ENCODE measurements around the gene CCDC9B.

Gene CCDC9B

GRCh38 chr15:40331026-40331425 lies 9.7 kb downstream of the CCDC9B start:
- peak overlapping the region; percentile 53 for H4K91ac ChIP-seq (ENCODE audit: low read depth, low read length)
- H2BK5ac ChIP-seq (ENCODE audit: low read depth, low read length, poor library complexity) = peak overlapping the region; percentile 67
- peaks cover 55 to 72% of the 10 kb centered on the region in 2 experiments for H3K4me1 ChIP-seq (ENCODE audit: control insufficient read depth in 1 of 2, insufficient read depth in 2 of 2, low read length in 2 of 2)
- H3K27me3 ChIP-seq (ENCODE audit: insufficient read depth, low read length) = no peaks in the 10 kb centered on the region
- peaks cover 0 to 8% of the 10 kb centered on the region in 2 experiments for H3K36me3 ChIP-seq (ENCODE audit: control insufficient read depth in 1 of 2, insufficient read depth in 2 of 2, low read length in 2 of 2)
- no peaks in the 10 kb centered on the region for H3K9me3 ChIP-seq (ENCODE audit: insufficient read depth, low read depth, low read length)
- H3K79me1 ChIP-seq (ENCODE audit: low read length) = peaks cover 52% of the 10 kb centered on the region
- H3K4me2 ChIP-seq (ENCODE audit: low read length) = no peak overlapping the region
- H4K8ac ChIP-seq (ENCODE audit: low read depth, low read length) = peak overlapping the region; percentile 34
- WGBS (ENCODE audit: extremely low coverage, insufficient coverage, insufficient read length) = no CpG with 5 or more reads among the region's 7 CpGs
- H2BK12ac ChIP-seq (ENCODE audit: low read length) = peak overlapping the region; percentile 29
- H2AK5ac ChIP-seq (ENCODE audit: low read length) = peak overlapping the region; percentile 55
- no peak for DNase-seq
- peak overlapping the region; percentile 59 for H3K18ac ChIP-seq (ENCODE audit: low read length)
- H3K4ac ChIP-seq (ENCODE audit: low read depth, low read length) = peak overlapping the region; percentile 25
- H3K27ac ChIP-seq (ENCODE audit: low read depth, low read length) = peak overlapping the region; percentile 71
- no peak overlapping the region for H4K12ac ChIP-seq (ENCODE audit: low read depth, low read length)
- H3K9ac ChIP-seq (ENCODE audit: low read length) = no peak overlapping the region
- no peak overlapping the region for H3K23ac ChIP-seq (ENCODE audit: low read length)
- no peak overlapping the region for H3K4me3 ChIP-seq (ENCODE audit: low read depth, low read length)
- H2AFZ ChIP-seq (ENCODE audit: insufficient read depth, low read length, poor library complexity) = no peak overlapping the region
- peak overlapping the region; percentile 56 for H3K14ac ChIP-seq (ENCODE audit: low read length)
- H2BK120ac ChIP-seq (ENCODE audit: insufficient read depth, low read length, poor library complexity) = peak overlapping the region; percentile 79
- H3K79me2 ChIP-seq (ENCODE audit: control insufficient read depth, insufficient read depth, low read length, poor library complexity) = peaks cover 3% of the 10 kb centered on the region

DNA sequence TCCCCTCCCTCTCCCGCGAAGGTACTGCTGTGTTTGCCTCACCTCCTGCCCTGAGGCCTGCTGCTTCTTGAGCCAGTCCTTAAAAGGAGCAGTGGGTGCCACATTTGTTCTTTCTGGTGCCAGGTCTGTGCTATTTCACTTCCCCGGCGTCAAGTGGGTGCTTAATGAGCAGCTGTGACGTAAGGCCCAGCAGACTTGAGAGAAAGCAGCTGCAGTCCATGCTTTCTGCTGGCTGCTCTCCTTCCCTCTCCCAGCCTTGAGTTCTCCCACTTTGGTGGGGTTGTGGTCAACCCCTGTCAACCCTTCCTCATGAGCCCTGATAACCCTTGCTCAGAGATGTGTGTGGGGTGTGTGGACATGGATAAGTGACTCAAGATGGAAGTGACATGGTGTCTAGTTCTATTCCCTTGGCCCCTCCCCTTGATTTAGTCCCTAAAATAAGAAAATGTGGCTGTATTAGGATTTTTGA lies 10.3 kb downstream of the CCDC9B start:
- Histone ChIP-seq H4K12ac (ENCODE audit: low read depth, low read length) (no peak overlapping the region), H3K4me3 (ENCODE audit: low read depth, low read length) (no peak overlapping the region), H2AK5ac (ENCODE audit: low read length) (no peak overlapping the region), H3K4me1 (ENCODE audit: control insufficient read depth in 1 of 2, insufficient read depth in 2 of 2, low read length in 2 of 2) (peaks cover 50 to 69% of the 10 kb centered on the region in 2 experiments), H3K14ac (ENCODE audit: low read length) (peak overlapping the region; percentile 56), H3K27me3 (ENCODE audit: insufficient read depth, low read length) (no peaks in the 10 kb centered on the region), H3K18ac (ENCODE audit: low read length) (peak overlapping the region; percentile 59), H2BK120ac (ENCODE audit: insufficient read depth, low read length, poor library complexity) (peak overlapping the region; percentile 79), H3K23ac (ENCODE audit: low read length) (no peak overlapping the region), H3K9ac (ENCODE audit: low read length) (no peak overlapping the region), H3K79me1 (ENCODE audit: low read length) (peaks cover 46% of the 10 kb centered on the region), H4K8ac (ENCODE audit: low read depth, low read length) (no peak overlapping the region), H2AFZ (ENCODE audit: insufficient read depth, low read length, poor library complexity) (no peak overlapping the region), H3K79me2 (ENCODE audit: control insufficient read depth, insufficient read depth, low read length, poor library complexity) (peaks cover 3% of the 10 kb centered on the region), H2BK12ac (ENCODE audit: low read length) (peak overlapping the region; percentile 29), H3K4ac (ENCODE audit: low read depth, low read length) (no peak overlapping the region), H3K9me3 (ENCODE audit: insufficient read depth, low read depth, low read length) (no peaks in the 10 kb centered on the region), H4K91ac (ENCODE audit: low read depth, low read length) (peak overlapping the region; percentile 53), H3K27ac (ENCODE audit: low read depth, low read length) (peak overlapping the region; percentile 71), H2BK5ac (ENCODE audit: low read depth, low read length, poor library complexity) (peak overlapping the region; percentile 67), H3K4me2 (ENCODE audit: low read length) (no peak overlapping the region), H3K36me3 (ENCODE audit: control insufficient read depth in 1 of 2, insufficient read depth in 2 of 2, low read length in 2 of 2) (peaks cover 0 to 8% of the 10 kb centered on the region in 2 experiments)
- no CpG with 5 or more reads among the region's 5 CpGs for WGBS (ENCODE audit: extremely low coverage, insufficient coverage, insufficient read length)
- no peak for DNase-seq

- peaks cover 3% of the 10 kb centered on the region for H3K79me2 ChIP-seq (ENCODE audit: control insufficient read depth, insufficient read depth, low read length, poor library complexity)
- no peaks in the 10 kb centered on the region for H3K9me3 ChIP-seq (ENCODE audit: insufficient read depth, low read depth, low read length)
- H4K91ac ChIP-seq (ENCODE audit: low read depth, low read length) = peak overlapping the region; percentile 80
- peaks cover 47 to 68% of the 10 kb centered on the region in 2 experiments for H3K4me1 ChIP-seq (ENCODE audit: control insufficient read depth in 1 of 2, insufficient read depth in 2 of 2, low read length in 2 of 2)
- DNase-seq = no peak
- no peak overlapping the region for H2AK5ac ChIP-seq (ENCODE audit: low read length)
- H2BK120ac ChIP-seq (ENCODE audit: insufficient read depth, low read length, poor library complexity) = peak overlapping the region; percentile 69
- no CpG with 5 or more reads among the region's 7 CpGs for WGBS (ENCODE audit: extremely low coverage, insufficient coverage, insufficient read length)
- H2AFZ ChIP-seq (ENCODE audit: insufficient read depth, low read length, poor library complexity) = no peak overlapping the region
- H3K9ac ChIP-seq (ENCODE audit: low read length) = no peak overlapping the region
- peaks cover 47% of the 10 kb centered on the region for H3K79me1 ChIP-seq (ENCODE audit: low read length)
- no peaks in the 10 kb centered on the region for H3K27me3 ChIP-seq (ENCODE audit: insufficient read depth, low read length)
- H3K4me3 ChIP-seq (ENCODE audit: low read depth, low read length) = no peak overlapping the region
- H2BK5ac ChIP-seq (ENCODE audit: low read depth, low read length, poor library complexity) = no peak overlapping the region
- H4K12ac ChIP-seq (ENCODE audit: low read depth, low read length) = no peak overlapping the region
- no peak overlapping the region for H2BK12ac ChIP-seq (ENCODE audit: low read length)
- no peak overlapping the region for H3K14ac ChIP-seq (ENCODE audit: low read length)
- no peak overlapping the region for H4K8ac ChIP-seq (ENCODE audit: low read depth, low read length)
- H3K27ac ChIP-seq (ENCODE audit: low read depth, low read length) = peak overlapping the region; percentile 71
- no peak overlapping the region for H3K4me2 ChIP-seq (ENCODE audit: low read length)
- H3K23ac ChIP-seq (ENCODE audit: low read length) = no peak overlapping the region
- H3K18ac ChIP-seq (ENCODE audit: low read length) = no peak overlapping the region
- H3K36me3 ChIP-seq (ENCODE audit: control insufficient read depth in 1 of 2, insufficient read depth in 2 of 2, low read length in 2 of 2) = peaks cover 0 to 8% of the 10 kb centered on the region in 2 experiments
- H3K4ac ChIP-seq (ENCODE audit: low read depth, low read length) = no peak overlapping the region
These were observed 10.9 kb downstream of the CCDC9B start for GRCh38 chr15:40329804-40330203.

- DNase-seq = no peak
- Histone ChIP-seq H3K27me3 (ENCODE audit: insufficient read depth, low read length) (no peaks in the 10 kb centered on the region), H3K23ac (ENCODE audit: low read length) (no peak overlapping the region), H2BK120ac (ENCODE audit: insufficient read depth, low read length, poor library complexity) (peak overlapping the region; percentile 84), H2AFZ (ENCODE audit: insufficient read depth, low read length, poor library complexity) (no peak overlapping the region), H3K18ac (ENCODE audit: low read length) (peak overlapping the region; percentile 30), H3K14ac (ENCODE audit: low read length) (peak overlapping the region; percentile 18), H3K27ac (ENCODE audit: low read depth, low read length) (peak overlapping the region; percentile 93), H3K79me1 (ENCODE audit: low read length) (peaks cover 48% of the 10 kb centered on the region), H3K9me3 (ENCODE audit: insufficient read depth, low read depth, low read length) (no peaks in the 10 kb centered on the region), H2BK5ac (ENCODE audit: low read depth, low read length, poor library complexity) (peak overlapping the region; percentile 75), H2BK12ac (ENCODE audit: low read length) (peak overlapping the region; percentile 12), H4K8ac (ENCODE audit: low read depth, low read length) (peak overlapping the region; percentile 5), H3K79me2 (ENCODE audit: control insufficient read depth, insufficient read depth, low read length, poor library complexity) (peaks cover 5% of the 10 kb centered on the region), H3K4me1 (ENCODE audit: control insufficient read depth in 1 of 2, insufficient read depth in 2 of 2, low read length in 2 of 2) (peaks cover 36 to 57% of the 10 kb centered on the region in 2 experiments), H4K91ac (ENCODE audit: low read depth, low read length) (peak overlapping the region; percentile 75), H3K9ac (ENCODE audit: low read length) (no peak overlapping the region), H2AK5ac (ENCODE audit: low read length) (peak overlapping the region; percentile 36), H4K12ac (ENCODE audit: low read depth, low read length) (no peak overlapping the region), H3K4ac (ENCODE audit: low read depth, low read length) (peak overlapping the region; percentile 1), H3K36me3 (ENCODE audit: control insufficient read depth in 1 of 2, insufficient read depth in 2 of 2, low read length in 2 of 2) (peaks cover 0 to 8% of the 10 kb centered on the region in 2 experiments), H3K4me3 (ENCODE audit: low read depth, low read length) (no peak overlapping the region), H3K4me2 (ENCODE audit: low read length) (peak overlapping the region; percentile 54)
- no CpG with 5 or more reads among the region's 5 CpGs for WGBS (ENCODE audit: extremely low coverage, insufficient coverage, insufficient read length)
These were observed 12.0 kb downstream of the CCDC9B start for GRCh38 chr15:40328751-40329150.

Measured in trophoblast cell (in vitro differentiated cells and primary cell).